Activated B cell treated with CpG ODN at 0.5 μM for 24 hours (primary cell): Measurements from ENCODE around the gene RAD51AP2. TPM values are rescaled to one million over a fixed set of nuclear protein-coding genes. Genes with fewer than 3 reads are reported as not detected.

Experiments used
- ATAC-seq: fragments of 200-7000 bp; cut with Tn5 transposase; one replicate; pipeline ENCODE4 v1.10.0; 2021; ENCODE audit warnings: low read depth, mild to moderate bottlenecking, moderate library complexity
- CTCF ChIA-PET: fragments of 350-600 bp; sonication (Branson Sonifier 250); formaldehyde crosslinking; loops from one replicate; lab custom pipeline; 2021; ENCODE audit warnings: antibody characterized with exemption; lab: Charles Lee
- POLR2A ChIA-PET: fragments of 350-600 bp; sonication (Branson Sonifier 250); formaldehyde crosslinking; loops from one replicate; lab custom pipeline; 2021; ENCODE audit warnings: antibody characterized with exemption; lab: Charles Lee
- DNase-seq: peaks from one replicate; pipeline ENCODE4 v3.0.0; 2022
- H3K27ac Mint-ChIP-seq: one replicate; pipeline ENCODE4 v1.8.0; 2020; ENCODE audit warnings: mixed read lengths
- H3K27me3 Mint-ChIP-seq: one replicate; pipeline ENCODE4 v1.8.0; 2021; ENCODE audit warnings: mixed read lengths
- H3K36me3 Mint-ChIP-seq: one replicate; pipeline ENCODE4 v1.8.0; 2021; ENCODE audit warnings: low read depth, mixed read lengths
- H3K4me1 Mint-ChIP-seq: one replicate; pipeline ENCODE4 v1.8.0; 2021; ENCODE audit warnings: mixed read lengths
- H3K4me3 Mint-ChIP-seq: one replicate; pipeline ENCODE4 v1.8.0; 2020; ENCODE audit warnings: mild to moderate bottlenecking, mixed read lengths
- H3K9me3 Mint-ChIP-seq: one replicate; pipeline ENCODE4 v1.8.0; 2020; ENCODE audit warnings: mixed read lengths
- intact Hi-C: fragments of 100-400 bp; cut with micrococcal nuclease; formaldehyde crosslinking; loops from one replicate; pipeline ENCODE4 v1.15.1; 2024
- total RNA-seq: library from RNA; stranded (reverse); gene quantifications from 2 replicates; pipeline ENCODE4 v1.2.3, GENCODE V29; 2022
- TF ChIP-seq, protein P1 (sequence below): fragments of 200-600 bp; IDR thresholded peaks from one replicate; pipeline ENCODE4 v1.8.0; 2022; ENCODE audit warnings: antibody characterized with exemption, mild to moderate bottlenecking

RAD51AP2 gene
- total RNA-seq, 1 donor from 2014 or later, result not detected

DNA sequence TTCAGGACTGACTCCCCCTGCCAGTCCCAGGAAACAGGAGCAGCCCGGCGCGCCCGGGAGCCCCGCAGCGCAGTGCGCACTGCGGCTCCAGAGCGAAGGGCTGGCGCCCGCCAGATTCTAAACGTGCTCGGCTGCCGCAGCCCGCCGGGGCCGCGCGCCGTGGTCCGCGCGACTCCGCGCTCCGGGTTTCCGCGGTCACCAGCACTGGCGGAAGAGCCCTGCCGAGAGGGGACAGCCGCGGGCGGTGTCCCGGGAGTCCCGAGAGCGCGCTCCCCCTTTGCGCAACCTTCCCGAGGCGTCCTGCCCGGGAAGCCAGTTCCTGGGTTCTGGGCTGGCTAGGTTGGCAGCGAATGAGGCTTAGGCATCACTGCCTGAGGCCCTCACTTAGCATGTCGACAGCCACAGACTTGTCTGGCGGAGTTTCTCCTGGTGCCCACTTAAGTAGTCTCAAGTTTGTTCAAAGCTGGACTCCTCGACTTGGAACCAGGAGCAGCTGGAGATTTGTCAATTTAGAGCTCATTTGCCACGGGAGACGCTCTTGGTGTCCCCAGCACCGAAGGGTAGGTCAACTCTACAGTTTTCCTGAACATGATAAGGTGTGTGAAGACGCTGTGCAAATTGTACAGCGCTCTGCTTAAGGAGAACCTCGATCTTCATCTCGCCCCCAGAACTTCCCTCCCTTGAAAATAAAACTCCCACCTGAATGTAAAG is 20.8 kb upstream of the RAD51AP2 start:
- ChIA-PET POLR2A (no interaction called here), CTCF (no interaction called here)
- Mint-ChIP-seq H3K27ac (no peak overlapping the region), H3K36me3 (no peaks in the 10 kb centered on the region), H3K4me3 (peak overlapping the region; percentile 21), H3K27me3 (peaks cover 64% of the 10 kb centered on the region), H3K9me3 (no peaks in the 10 kb centered on the region), H3K4me1 (peaks cover 24% of the 10 kb centered on the region)
- ATAC-seq (no peak), DNase-seq (no peak)
- TF ChIP-seq, protein P1, sequence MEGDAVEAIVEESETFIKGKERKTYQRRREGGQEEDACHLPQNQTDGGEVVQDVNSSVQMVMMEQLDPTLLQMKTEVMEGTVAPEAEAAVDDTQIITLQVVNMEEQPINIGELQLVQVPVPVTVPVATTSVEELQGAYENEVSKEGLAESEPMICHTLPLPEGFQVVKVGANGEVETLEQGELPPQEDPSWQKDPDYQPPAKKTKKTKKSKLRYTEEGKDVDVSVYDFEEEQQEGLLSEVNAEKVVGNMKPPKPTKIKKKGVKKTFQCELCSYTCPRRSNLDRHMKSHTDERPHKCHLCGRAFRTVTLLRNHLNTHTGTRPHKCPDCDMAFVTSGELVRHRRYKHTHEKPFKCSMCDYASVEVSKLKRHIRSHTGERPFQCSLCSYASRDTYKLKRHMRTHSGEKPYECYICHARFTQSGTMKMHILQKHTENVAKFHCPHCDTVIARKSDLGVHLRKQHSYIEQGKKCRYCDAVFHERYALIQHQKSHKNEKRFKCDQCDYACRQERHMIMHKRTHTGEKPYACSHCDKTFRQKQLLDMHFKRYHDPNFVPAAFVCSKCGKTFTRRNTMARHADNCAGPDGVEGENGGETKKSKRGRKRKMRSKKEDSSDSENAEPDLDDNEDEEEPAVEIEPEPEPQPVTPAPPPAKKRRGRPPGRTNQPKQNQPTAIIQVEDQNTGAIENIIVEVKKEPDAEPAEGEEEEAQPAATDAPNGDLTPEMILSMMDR, result no peak
- intact Hi-C loops, result no loop called here

DNA sequence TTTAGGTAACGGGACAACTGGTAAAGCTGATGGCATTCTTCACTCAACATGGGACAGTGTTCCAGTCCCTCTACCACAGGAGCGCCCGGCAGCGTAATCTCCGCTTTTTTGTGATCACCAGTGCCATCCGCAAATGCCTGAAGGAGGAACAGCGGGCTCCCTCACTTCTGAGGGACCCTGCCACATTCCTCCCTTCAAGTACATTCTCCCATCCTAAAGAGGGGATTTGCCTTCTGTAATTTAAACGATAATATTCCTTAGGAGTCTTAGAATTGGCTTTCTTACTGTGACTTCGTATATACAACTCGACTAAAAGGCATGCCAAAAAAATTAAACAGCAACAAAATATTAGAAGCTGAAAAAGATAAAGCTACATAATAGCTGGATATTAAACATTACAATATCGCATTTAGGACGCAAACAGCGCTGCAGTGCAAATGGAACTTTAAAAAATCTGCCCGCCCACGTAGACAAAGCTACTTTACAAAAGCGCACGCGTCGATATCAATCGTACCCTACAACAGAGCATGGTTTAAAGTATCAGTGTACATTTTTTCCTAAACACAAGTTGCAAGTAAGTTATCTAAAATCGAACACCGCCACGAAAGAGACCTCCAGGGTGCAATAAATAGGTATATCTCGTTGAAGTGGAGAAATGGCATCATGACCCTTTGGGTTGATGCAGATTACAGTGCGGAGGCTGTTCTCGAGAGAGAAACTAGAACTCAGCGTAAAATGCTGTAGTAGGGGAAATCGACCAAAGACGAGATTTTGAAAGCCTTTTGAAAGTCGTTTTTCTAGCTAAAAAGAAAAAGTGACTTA is 20.0 kb upstream of the RAD51AP2 start:
- no peak for ATAC-seq
- Mint-ChIP-seq H3K4me1 (peaks cover 24% of the 10 kb centered on the region), H3K27ac (no peak overlapping the region), H3K27me3 (peaks cover 60% of the 10 kb centered on the region), H3K36me3 (no peaks in the 10 kb centered on the region), H3K4me3 (peak overlapping the region; percentile 15), H3K9me3 (no peaks in the 10 kb centered on the region)
- CTCF ChIA-PET, result no interaction called here
- no peak for DNase-seq
- TF ChIP-seq, protein P1, result no peak
- POLR2A ChIA-PET, result no interaction called here
- intact Hi-C loops, result no loop called here

DNA sequence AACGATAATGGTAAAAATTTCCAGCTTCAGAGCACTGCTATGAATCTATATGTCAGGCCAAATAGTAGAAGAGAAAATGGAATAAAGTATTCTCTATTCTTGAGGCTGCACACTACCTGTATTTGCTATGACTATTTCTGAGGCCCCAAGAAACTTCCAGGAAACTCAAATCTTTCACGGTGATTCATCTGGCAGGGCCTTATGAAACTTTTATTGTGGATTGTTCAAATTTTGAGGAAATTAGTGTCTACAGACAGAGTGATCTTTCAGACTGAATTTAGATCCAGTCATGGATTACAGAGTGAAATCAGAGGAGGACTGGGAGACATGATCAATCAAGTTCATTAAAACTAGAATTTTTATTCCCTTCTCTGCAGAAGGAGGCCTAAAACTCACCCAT is 18.2 kb upstream of the RAD51AP2 start:
- Mint-ChIP-seq H3K9me3 (no peaks in the 10 kb centered on the region), H3K4me3 (no peak overlapping the region), H3K27me3 (peaks cover 53% of the 10 kb centered on the region), H3K4me1 (peaks cover 23% of the 10 kb centered on the region), H3K27ac (no peak overlapping the region), H3K36me3 (no peaks in the 10 kb centered on the region)
- POLR2A ChIA-PET, result no interaction called here
- CTCF ChIA-PET, result no interaction called here
- no peak for DNase-seq
- intact Hi-C loops, result no loop called here
- ATAC-seq, result no peak
- TF ChIP-seq, protein P1, result no peak

DNA sequence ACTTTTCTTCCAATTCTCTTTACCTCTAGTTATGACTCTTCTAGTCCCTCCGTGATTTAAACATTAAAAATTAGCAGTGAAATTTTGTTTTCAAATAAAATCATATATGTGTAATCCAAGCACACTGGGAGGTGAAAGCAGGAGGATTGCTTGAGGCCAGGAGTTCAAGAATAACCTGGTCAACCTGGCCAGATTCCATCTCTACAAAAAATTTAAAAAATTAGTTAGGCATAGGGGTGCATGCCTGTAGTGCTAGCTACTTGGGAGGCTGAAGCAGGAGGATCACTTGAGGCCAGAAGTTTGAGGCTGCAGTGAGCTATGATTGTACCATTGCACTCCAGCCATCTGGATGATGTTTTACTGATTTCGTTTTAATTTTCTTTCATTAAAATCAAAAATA is 15.3 kb upstream of the RAD51AP2 start:
- Mint-ChIP-seq H3K4me1 (peaks cover 5% of the 10 kb centered on the region), H3K36me3 (no peaks in the 10 kb centered on the region), H3K27ac (no peak overlapping the region), H3K9me3 (no peaks in the 10 kb centered on the region), H3K4me3 (no peak overlapping the region), H3K27me3 (peaks cover 31% of the 10 kb centered on the region)
- DNase-seq (no peak), ATAC-seq (no peak)
- ChIA-PET CTCF (no interaction called here), POLR2A (no interaction called here)
- intact Hi-C loops, result no loop called here
- TF ChIP-seq, protein P1, result no peak

DNA sequence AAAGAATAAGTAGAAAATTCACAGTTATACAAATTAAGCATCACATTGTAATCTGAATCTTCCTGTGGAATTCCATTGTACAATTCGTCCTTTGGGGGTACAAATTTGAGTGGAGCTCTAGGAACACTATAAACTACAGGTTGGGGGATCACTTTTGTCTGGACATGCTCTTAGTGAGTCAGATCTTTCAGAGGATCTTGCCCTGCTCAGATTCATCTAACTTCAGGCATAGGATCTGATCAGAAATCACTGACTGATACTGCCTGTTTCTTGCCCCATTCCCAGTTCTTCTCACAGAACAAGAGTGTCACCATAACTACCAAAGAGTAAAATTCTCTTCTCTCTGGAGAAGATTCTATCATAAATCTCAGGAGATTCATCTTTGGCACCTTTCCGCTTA is 11.5 kb upstream of the RAD51AP2 start:
- ATAC-seq, result no peak
- Mint-ChIP-seq H3K4me3 (no peak overlapping the region), H3K27me3 (peaks cover 20% of the 10 kb centered on the region), H3K4me1 (no peaks in the 10 kb centered on the region), H3K36me3 (no peaks in the 10 kb centered on the region), H3K27ac (no peak overlapping the region), H3K9me3 (no peaks in the 10 kb centered on the region)
- intact Hi-C loops, result no loop called here
- TF ChIP-seq, protein P1, result no peak
- ChIA-PET CTCF (no interaction called here), POLR2A (no interaction called here)
- no peak for DNase-seq
